Testis (tissue), 3 donors: Measurements from ENCODE around the gene IKBKE. TPM values are rescaled to one million over a fixed set of nuclear protein-coding genes. Genes with fewer than 3 reads are reported as not detected.

Source experiments
- DNase-seq: peaks from one replicate; pipeline ENCODE4 v3.0.0-alpha.2; 2019
- H3K27ac ChIP-seq, 2 donors: fragments of 200-600 bp; sonication (generic); one replicate each; pipeline ENCODE4 v1.5.1; 2019
- H3K27me3 ChIP-seq: fragments of 200-600 bp; sonication (generic); one replicate; pipeline ENCODE4 v1.5.1; 2019
- H3K36me3 ChIP-seq: fragments of 200-600 bp; sonication (generic); one replicate; pipeline ENCODE4 v1.5.1; 2017; ENCODE audit warnings: low read depth; ENCODE audit errors: missing control alignments
- H3K4me1 ChIP-seq: fragments of 200-600 bp; sonication (generic); one replicate; pipeline ENCODE4 v1.5.1; 2019
- H3K4me3 ChIP-seq, 2 donors: fragments of 200-600 bp; sonication (generic); one replicate each; pipeline ENCODE4 v1.5.1; 2017 to 2019
- H3K9me3 ChIP-seq: fragments of 200-600 bp; sonication (generic); one replicate; pipeline ENCODE4 v1.5.1; 2017
- POLR2A ChIP-seq: fragments of 450-650 bp; IDR thresholded peaks from one replicate; pipeline ENCODE4 v1.6.1; 2017; ENCODE audit warnings: antibody characterized with exemption, mild to moderate bottlenecking, moderate library complexity
- WGBS, 2 donors: methylation state at CpG; one replicate each; pipeline ENCODE4 v1.1.5; 2018; 5-methylcytosine and 5-hydroxymethylcytosine counted together
- intact Hi-C: fragments of 100-400 bp; cut with DNase I; formaldehyde crosslinking; loops from one replicate; pipeline ENCODE4 v1.15.1; 2023; ENCODE audit warnings: low total_unique reads
- polyA plus RNA-seq: library from polyadenylated mRNA; stranded (reverse); fragments of 350-450 nt; fragmentation: Illumina TruSeq; extraction: RNeasy Lipid Tissue Mini Kit (QIAGEN cat#74804); gene quantifications from one replicate; pipeline ENCODE4 v1.2.3, GENCODE V29; 2014; ENCODE audit warnings: low read depth, low replicate concordance; ENCODE audit not compliant: insufficient read depth
- total RNA-seq, 2 donors: library from RNA; depleted of rRNA; stranded (reverse); fragments of >200 nt; gene quantifications; one replicate each; pipeline ENCODE4 v1.2.3, GENCODE V29; 2016
- TF ChIP-seq, protein P1 (sequence below), 3 experiments: fragments of 450-650 bp in 2 of 3; fragments of 200-600 bp in 1 of 3; sonication (generic) in 1 of 3; IDR thresholded peaks; one replicate each; pipeline ENCODE4 v1.5.1; 2016 to 2019; ENCODE audit warnings: antibody characterized with exemption in 3 of 3, mild to moderate bottlenecking in 2 of 3, moderate library complexity in 1 of 3

The IKBKE gene
- total and polyA plus RNA-seq, 3 donors from 2014 or later: 0.99 to 1.6 (median 1.0) TPM

DNA sequence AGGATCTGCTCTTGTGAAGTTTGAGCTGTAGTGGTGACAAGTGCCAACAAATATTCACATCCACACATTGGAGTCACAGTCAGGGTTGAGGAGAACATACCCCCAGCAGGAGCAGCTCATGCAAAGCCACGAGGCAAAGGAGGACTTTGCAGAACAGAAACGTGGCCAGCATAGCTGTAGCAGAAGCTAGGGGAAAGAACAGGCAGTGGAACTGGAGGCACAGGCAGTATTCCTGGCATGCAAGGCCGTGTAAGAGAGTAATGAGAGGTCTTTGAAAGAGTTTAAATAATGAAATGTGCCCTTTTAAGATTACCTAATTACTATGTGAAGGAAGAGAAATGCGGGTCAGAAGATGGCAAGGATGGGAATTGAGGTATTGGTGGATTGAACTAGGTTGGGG, 40.9 kb upstream of the IKBKE start:
- DNase-seq: no peak
- Histone ChIP-seq H3K36me3 (no peaks in the 10 kb centered on the region), H3K27ac (no peak overlapping the region), H3K27me3 (no peaks in the 10 kb centered on the region), H3K9me3 (no peaks in the 10 kb centered on the region), H3K4me3 (no peak overlapping the region), H3K4me1 (no peaks in the 10 kb centered on the region)
- TF ChIP-seq, protein P1, sequence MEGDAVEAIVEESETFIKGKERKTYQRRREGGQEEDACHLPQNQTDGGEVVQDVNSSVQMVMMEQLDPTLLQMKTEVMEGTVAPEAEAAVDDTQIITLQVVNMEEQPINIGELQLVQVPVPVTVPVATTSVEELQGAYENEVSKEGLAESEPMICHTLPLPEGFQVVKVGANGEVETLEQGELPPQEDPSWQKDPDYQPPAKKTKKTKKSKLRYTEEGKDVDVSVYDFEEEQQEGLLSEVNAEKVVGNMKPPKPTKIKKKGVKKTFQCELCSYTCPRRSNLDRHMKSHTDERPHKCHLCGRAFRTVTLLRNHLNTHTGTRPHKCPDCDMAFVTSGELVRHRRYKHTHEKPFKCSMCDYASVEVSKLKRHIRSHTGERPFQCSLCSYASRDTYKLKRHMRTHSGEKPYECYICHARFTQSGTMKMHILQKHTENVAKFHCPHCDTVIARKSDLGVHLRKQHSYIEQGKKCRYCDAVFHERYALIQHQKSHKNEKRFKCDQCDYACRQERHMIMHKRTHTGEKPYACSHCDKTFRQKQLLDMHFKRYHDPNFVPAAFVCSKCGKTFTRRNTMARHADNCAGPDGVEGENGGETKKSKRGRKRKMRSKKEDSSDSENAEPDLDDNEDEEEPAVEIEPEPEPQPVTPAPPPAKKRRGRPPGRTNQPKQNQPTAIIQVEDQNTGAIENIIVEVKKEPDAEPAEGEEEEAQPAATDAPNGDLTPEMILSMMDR (IDR thresholded peaks at IDR 0.05): no peak
- TF ChIP-seq POLR2A: no peak
- whole genome bisulfite sequencing, 2 donors: 67 to 75% methylated on average over 4 of the region's 4 CpGs
- intact Hi-C loops: no loop called here

DNA sequence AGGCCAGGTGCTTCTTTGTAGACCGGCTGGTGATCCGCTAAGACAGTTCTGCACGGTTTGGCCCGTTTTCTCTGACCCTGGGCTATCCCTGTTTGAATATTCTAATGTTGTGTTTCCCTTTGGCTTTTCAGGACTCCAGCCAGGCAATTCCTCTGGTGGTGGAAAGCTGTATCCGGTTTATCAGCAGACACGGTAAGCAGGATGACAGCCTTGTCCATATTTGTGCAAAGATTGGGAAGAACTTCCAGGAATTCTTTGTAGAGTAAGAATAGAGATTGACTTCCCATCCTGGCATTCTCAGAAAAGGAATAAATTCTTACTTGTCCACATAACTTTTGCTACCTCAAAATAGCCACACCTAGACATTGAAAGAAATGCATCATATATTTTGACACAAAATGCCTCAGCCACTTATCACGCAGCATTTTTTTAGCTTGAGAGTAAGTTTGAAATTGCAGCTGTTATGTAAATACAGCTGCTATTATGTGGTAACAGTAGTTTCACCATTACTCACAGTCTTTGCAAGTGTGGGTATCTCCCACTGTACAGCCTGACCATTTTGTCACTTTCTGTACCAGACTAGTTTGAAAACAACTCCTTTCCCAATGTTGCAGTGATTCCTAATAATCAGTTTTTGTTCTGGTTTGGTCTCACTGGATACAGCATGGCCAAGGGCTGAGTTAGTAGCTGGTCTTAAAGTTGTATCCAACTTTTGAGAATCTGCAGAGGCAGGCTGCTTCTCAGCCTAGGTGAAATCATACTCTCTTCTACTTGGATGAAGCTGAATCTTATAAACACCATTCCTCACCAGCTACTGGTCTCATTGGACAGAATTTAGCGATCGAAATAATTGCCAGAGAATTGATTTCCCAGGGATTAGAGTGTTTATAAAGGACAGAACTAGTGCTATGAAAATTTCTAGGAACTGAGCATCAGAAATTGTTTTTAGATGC, 40.0 kb upstream of the IKBKE start:
- no peak overlapping the region for H3K27ac ChIP-seq
- no peaks in the 10 kb centered on the region for H3K4me1 ChIP-seq
- intact Hi-C loops: no loop called here
- no peaks in the 10 kb centered on the region for H3K36me3 ChIP-seq
- 62 to 69% methylated on average over 9 of the region's 9 CpGs for WGBS, 2 donors
- no peak for DNase-seq
- H3K27me3 ChIP-seq: no peaks in the 10 kb centered on the region
- TF ChIP-seq, protein P1 (IDR thresholded peaks at IDR 0.05): peak in 2 of 3 experiments; percentile 12 to 23
- TF ChIP-seq POLR2A: no peak
- no peak overlapping the region for H3K4me3 ChIP-seq
- no peaks in the 10 kb centered on the region for H3K9me3 ChIP-seq

DNA sequence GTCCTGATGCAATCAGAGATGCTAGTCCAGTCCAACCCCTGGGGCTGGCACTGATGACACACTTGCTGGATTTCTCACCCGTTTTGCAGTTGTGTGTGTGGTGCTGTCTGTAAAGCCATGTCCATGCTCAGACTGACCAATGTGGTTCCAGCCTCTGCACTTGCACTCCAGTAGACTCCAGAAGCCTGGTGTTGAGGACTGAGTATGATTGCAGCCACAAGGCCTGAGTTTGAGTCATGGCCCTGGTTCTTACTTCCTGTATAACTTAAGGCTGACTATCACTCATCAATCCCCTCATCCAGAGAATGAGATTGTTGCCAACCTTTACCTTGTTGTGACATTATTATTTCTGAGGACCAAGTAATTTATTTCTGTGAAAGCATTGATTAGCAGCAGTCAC, 34.8 kb upstream of the IKBKE start:
- Histone ChIP-seq H3K27ac (no peak overlapping the region), H3K4me1 (no peaks in the 10 kb centered on the region), H3K27me3 (no peaks in the 10 kb centered on the region), H3K4me3 (no peak overlapping the region), H3K9me3 (no peaks in the 10 kb centered on the region), H3K36me3 (no peaks in the 10 kb centered on the region)
- no peak for DNase-seq
- TF ChIP-seq, protein P1 (IDR thresholded peaks at IDR 0.05): no peak
- no peak for TF ChIP-seq POLR2A
- intact Hi-C loops: no loop called here
- 86 to 95% methylated on average over 1 of the region's 1 CpG for WGBS, 2 donors

DNA sequence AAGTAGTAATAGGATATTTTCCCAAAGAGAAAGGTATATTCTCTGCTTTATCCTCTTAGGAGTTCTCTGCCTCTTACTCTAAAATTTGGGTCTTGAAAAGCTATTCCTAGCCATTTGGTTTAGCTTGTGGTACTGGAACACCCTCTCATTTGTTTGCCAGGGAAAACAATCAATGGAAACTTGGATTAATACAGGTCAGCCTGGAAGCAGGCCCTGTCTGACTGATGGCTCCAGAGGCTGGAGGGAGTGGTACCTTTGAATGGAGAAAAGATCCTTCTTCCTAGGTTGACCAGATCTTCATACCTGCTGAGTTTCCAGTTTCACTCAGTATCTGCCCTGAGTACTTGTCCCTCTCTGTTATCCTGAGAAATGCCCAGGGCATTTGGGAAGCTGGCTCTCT, 31.7 kb upstream of the IKBKE start:
- Histone ChIP-seq H3K36me3 (no peaks in the 10 kb centered on the region), H3K27ac (no peak overlapping the region), H3K9me3 (no peaks in the 10 kb centered on the region), H3K4me1 (no peaks in the 10 kb centered on the region), H3K4me3 (no peak overlapping the region), H3K27me3 (no peaks in the 10 kb centered on the region)
- intact Hi-C loops: no loop called here
- no peak for DNase-seq
- TF ChIP-seq POLR2A: no peak
- TF ChIP-seq, protein P1 (IDR thresholded peaks at IDR 0.05): no peak

DNA sequence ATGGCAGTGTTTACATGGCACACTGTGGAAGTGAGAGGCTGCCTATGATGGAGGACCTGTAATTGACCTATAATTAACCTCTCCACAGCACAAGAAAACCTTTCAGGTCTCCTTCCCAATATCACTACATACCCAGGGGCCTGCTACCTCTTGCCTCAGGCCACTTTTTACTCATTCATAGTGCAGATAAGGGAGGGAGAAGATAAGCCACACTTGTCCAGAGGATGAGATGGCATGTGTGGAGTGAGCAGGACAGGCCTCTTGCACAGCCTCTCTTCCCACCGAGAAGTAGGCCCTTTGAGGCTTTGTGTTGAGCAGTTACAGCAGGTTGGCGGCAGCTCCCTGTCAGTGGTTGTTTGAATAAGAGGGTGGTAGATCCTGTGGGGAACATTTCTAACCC, 31.1 kb upstream of the IKBKE start:
- no peaks in the 10 kb centered on the region for H3K36me3 ChIP-seq
- TF ChIP-seq, protein P1 (IDR thresholded peaks at IDR 0.05): no peak

More for the DNA sequence above, 31.1 kb upstream of the IKBKE start:
- H3K4me3 ChIP-seq: no peak overlapping the region
- no peaks in the 10 kb centered on the region for H3K4me1 ChIP-seq
- no peaks in the 10 kb centered on the region for H3K27me3 ChIP-seq
- intact Hi-C loops: no loop called here
- no peak overlapping the region for H3K27ac ChIP-seq
- DNase-seq: no peak
- H3K9me3 ChIP-seq: no peaks in the 10 kb centered on the region
- 98 to 100% methylated on average over 2 of the region's 2 CpGs for WGBS, 2 donors
